ENCODE data around the gene ZMAT2. TPM values are rescaled to one million over a fixed set of nuclear protein-coding genes. Genes with fewer than 3 reads are reported as not detected.

ZMAT2 gene
- total and polyA plus RNA-seq, 2 of the 8 experiments (the other 6 are each of a cell fraction or from before 2014, with no cell fraction given), result 56.8 to 65.9 TPM

DNA sequence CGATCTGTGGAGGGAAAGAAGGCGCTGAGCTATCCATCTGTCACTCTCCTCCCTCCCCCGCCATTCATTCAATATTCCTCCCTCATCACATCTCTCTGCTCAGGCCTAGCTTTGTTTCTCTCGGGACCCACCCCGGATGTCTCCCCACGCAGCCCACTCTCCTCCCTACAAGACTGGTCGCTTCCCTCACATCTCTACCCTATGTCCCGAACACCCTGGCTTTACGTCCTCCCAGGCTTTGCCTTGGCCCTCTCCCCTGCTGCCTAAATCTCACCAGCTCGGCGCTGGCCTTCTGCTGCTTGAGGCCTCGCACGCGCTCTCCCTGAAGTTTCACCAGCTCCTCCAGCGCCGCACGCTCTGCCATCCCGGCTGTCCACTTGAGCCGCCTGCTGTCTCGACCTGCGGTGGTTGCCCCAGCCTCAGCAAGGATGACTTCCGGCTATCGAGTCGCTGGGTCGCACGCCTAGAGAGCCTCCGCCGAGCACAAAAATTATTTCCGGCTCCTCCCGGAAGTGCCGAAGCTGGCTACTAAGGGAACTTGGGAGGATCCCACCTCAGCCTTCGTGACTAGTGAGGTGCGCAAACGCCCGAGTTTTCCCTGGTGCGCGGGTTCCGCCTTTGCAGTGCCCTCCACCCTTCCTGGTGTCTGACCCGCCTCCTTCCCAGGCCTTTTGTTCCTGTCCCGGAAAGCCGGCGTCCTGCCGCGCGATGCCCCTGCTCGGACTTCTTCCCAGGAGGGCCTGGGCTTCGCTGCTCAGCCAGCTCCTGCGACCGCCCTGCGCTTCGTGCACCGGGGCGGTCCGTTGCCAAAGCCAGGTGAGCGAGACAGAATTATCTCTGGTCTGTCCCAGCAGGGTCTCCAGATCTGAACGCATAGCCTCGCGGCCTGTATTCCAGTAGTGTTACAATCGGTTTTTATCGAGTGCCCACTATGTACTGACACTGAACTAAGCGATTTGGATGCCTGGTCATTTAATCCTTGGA, 9.0 kb upstream of the ZMAT2 start, which contains the start of the genes HARS1 and HARS2 (continued):
- TF ChIP-seq RNF2 (IDR thresholded peaks at IDR 0.05; ENCODE audit: borderline replicate concordance, low read depth, low read length, missing control alignments, poor library complexity, severe bottlenecking) (no peak), RXRA (IDR thresholded peaks at IDR 0.05; ENCODE audit: insufficient read depth, low read depth, low read length) (no peak), SAP30 (IDR thresholded peaks at IDR 0.05; ENCODE audit: insufficient read depth, insufficient replicate concordance, low read length) (peak; percentile 89), GABPA (IDR thresholded peaks at IDR 0.05; ENCODE audit: borderline replicate concordance, insufficient read depth, low read length) (peak; percentile 93), EZH2 (IDR thresholded peaks at IDR 0.05; ENCODE audit: low read depth, low read length, severe bottlenecking) (no peak), SIX5 (IDR thresholded peaks at IDR 0.05; ENCODE audit: low read depth, low read length) (no peak), TBP (IDR thresholded peaks at IDR 0.05; ENCODE audit: low read depth, low read length) (peak; percentile 74), SIRT6 (IDR thresholded peaks at IDR 0.05; ENCODE audit: low read length) (no peak), SP2 (IDR thresholded peaks at IDR 0.05; ENCODE audit: low read length) (peak; percentile 79), TAF1 (IDR thresholded peaks at IDR 0.05; ENCODE audit: low read depth, low read length) (peak; percentile 81), CTBP2 (IDR thresholded peaks at IDR 0.05; ENCODE audit: borderline replicate concordance, insufficient read depth, insufficient read length, low read length) (no peak), TCF12 (IDR thresholded peaks at IDR 0.05; ENCODE audit: low read depth, low read length) (no peak), CEBPB (IDR thresholded peaks at IDR 0.05; ENCODE audit: low read depth, low read length) (no peak), FOSL1 (IDR thresholded peaks at IDR 0.05; ENCODE audit: insufficient read depth, low read depth, low read length) (no peak), EGR1 (IDR thresholded peaks at IDR 0.05; ENCODE audit: borderline replicate concordance, low read depth, low read length) (peak; percentile 99), KDM1A (IDR thresholded peaks at IDR 0.05; ENCODE audit: borderline replicate concordance, low read length) (no peak), KDM5A (IDR thresholded peaks at IDR 0.05; ENCODE audit: low read length) (peak; percentile 48; the same call in 1 of the 2 replicates)
- TF ChIP-seq, protein P1, sequence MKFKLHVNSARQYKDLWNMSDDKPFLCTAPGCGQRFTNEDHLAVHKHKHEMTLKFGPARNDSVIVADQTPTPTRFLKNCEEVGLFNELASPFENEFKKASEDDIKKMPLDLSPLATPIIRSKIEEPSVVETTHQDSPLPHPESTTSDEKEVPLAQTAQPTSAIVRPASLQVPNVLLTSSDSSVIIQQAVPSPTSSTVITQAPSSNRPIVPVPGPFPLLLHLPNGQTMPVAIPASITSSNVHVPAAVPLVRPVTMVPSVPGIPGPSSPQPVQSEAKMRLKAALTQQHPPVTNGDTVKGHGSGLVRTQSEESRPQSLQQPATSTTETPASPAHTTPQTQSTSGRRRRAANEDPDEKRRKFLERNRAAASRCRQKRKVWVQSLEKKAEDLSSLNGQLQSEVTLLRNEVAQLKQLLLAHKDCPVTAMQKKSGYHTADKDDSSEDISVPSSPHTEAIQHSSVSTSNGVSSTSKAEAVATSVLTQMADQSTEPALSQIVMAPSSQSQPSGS (IDR thresholded peaks at IDR 0.05; ENCODE audit: low read length), result no peak
- TF ChIP-seq, protein P2, sequence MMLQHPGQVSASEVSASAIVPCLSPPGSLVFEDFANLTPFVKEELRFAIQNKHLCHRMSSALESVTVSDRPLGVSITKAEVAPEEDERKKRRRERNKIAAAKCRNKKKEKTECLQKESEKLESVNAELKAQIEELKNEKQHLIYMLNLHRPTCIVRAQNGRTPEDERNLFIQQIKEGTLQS (IDR thresholded peaks at IDR 0.05; ENCODE audit: insufficient read depth, low read depth, low read length), result no peak
- TF ChIP-seq, protein P3, sequence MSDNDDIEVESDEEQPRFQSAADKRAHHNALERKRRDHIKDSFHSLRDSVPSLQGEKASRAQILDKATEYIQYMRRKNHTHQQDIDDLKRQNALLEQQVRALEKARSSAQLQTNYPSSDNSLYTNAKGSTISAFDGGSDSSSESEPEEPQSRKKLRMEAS (IDR thresholded peaks at IDR 0.05), result peak; percentile 85
